Left ventricle myocardium inferior (tissue), 1 donor: ENCODE measurements around the gene EXOC4. TPM values are rescaled to one million over a fixed set of nuclear protein-coding genes. Genes with fewer than 3 reads are reported as not detected.
"Not testable (repeated sequence)": the region's sequence is repeated elsewhere in the genome, so short reads cannot be mapped to it uniquely, and the experiment has no call there.

Experiments
- DNase-seq: peaks from one replicate; pipeline ENCODE4 v3.0.0-alpha.2; 2020
- H3K27ac ChIP-seq: fragments of 200-600 bp; replicated peaks from 2 replicates; pipeline ENCODE4 v1.8.0; 2021
- H3K27me3 ChIP-seq: fragments of 200-600 bp; 2 replicates; pipeline ENCODE4 v1.8.0; 2021; ENCODE audit warnings: low read depth
- H3K36me3 ChIP-seq: fragments of 200-600 bp; 2 replicates; pipeline ENCODE4 v1.8.0; 2021
- H3K4me1 ChIP-seq: fragments of 200-600 bp; 2 replicates; pipeline ENCODE4 v1.8.0; 2021
- H3K4me3 ChIP-seq: fragments of 200-600 bp; 2 replicates; pipeline ENCODE4 v1.8.0; 2021; ENCODE audit warnings: mild to moderate bottlenecking, moderate library complexity
- H3K9me3 ChIP-seq: fragments of 200-600 bp; replicated peaks from 2 replicates; pipeline ENCODE4 v1.8.0; 2021
- CTCF ChIP-seq: fragments of 200-600 bp; IDR thresholded peaks from 2 replicates; pipeline ENCODE4 v1.8.0; 2021; ENCODE audit warnings: antibody characterized with exemption, mild to moderate bottlenecking, borderline replicate concordance
- intact Hi-C: fragments of 100-400 bp; cut with micrococcal nuclease; formaldehyde crosslinking; loops from one replicate; pipeline ENCODE4 v1.11.0; 2022
- total RNA-seq: library from RNA; stranded (reverse); fragmentation: NEBNext Ultra II Directional; extraction: Animal tissue kit (Norgen Biotek cat#: 25700); gene quantifications from one replicate; pipeline ENCODE4 v1.2.1, GENCODE V29; 2021
- donor health status: DM: no; HTN: yes; CAD: no; lungs with severe emphysema.

Gene EXOC4
- total RNA-seq, 1 donor from 2014 or later: 33.8 TPM

DNA sequence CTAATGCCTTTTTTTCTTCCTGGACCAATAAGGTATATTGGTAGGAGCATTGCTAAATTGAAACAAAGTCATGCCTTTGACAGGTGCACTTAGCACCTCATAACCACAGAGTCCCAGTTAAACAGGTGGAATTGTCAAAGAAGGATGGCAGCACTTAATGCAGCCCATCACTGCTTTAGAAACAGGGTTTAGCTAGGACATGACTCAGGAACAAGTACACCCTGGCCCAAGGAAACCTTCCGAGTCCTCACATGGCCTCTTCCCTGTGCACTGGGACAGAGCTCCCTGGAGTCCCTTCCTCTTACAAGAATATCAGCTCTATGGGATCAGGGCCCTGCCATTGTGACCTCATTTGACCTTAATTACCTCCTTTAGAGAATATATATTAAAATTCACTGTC lies 382.7 kb downstream of the EXOC4 start:
- peaks cover 13% of the 10 kb centered on the region for H3K9me3 ChIP-seq
- H3K4me3 ChIP-seq: no peak overlapping the region
- H3K4me1 ChIP-seq: no peaks in the 10 kb centered on the region
- DNase-seq: no peak
- no peak for TF ChIP-seq CTCF
- intact Hi-C loops: no loop called here
- peaks cover 9% of the 10 kb centered on the region for H3K36me3 ChIP-seq
- H3K27me3 ChIP-seq: no peaks in the 10 kb centered on the region
- no peak overlapping the region for H3K27ac ChIP-seq

DNA sequence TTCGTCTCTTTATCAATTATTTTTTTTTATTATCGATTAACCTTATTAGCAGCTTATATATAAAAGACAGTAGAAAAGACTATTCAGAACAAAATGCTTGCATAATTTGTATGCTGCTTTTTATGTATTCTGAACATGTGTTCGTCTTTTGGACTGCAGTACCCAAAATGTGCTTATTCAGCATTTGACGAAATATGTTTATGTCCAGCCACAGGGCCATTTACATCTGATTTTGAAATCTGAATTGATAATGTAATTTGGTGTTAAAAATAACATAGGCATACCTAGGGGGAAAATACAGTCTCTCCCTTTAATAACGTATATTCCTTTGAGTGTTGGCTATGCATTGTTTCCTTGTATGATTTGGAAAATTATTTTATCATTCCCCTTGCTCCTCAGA lies 386.0 kb downstream of the EXOC4 start:
- intact Hi-C loops: no loop called here
- no peak for TF ChIP-seq CTCF

GRCh38 chr7:133641436-133641835 lies 388.6 kb downstream of the EXOC4 start:
- intact Hi-C loops: no loop called here
- TF ChIP-seq CTCF: no peak
- peaks cover 16% of the 10 kb centered on the region for H3K9me3 ChIP-seq

More for the DNA sequence above, 386.0 kb downstream of the EXOC4 start:
- no peak overlapping the region for H3K4me3 ChIP-seq
- peaks cover 8% of the 10 kb centered on the region for H3K9me3 ChIP-seq
- H3K27me3 ChIP-seq: no peaks in the 10 kb centered on the region
- H3K4me1 ChIP-seq: no peaks in the 10 kb centered on the region
- H3K27ac ChIP-seq: no peak overlapping the region
- H3K36me3 ChIP-seq: no peaks in the 10 kb centered on the region
- no peak for DNase-seq

GRCh38 chr7:133642907-133643306 lies 390.0 kb downstream of the EXOC4 start:
- H3K9me3 ChIP-seq: peaks cover 16% of the 10 kb centered on the region
- no peak for TF ChIP-seq CTCF
- no peaks in the 10 kb centered on the region for H3K27me3 ChIP-seq
- no peak overlapping the region for H3K27ac ChIP-seq
- H3K4me3 ChIP-seq: no peak overlapping the region
- H3K4me1 ChIP-seq: no peaks in the 10 kb centered on the region
- no peak for DNase-seq
- H3K36me3 ChIP-seq: no peaks in the 10 kb centered on the region
- intact Hi-C loops: no loop called here

More at GRCh38 chr7:133641436-133641835, 388.6 kb downstream of the EXOC4 start:
- H3K36me3 ChIP-seq: no peaks in the 10 kb centered on the region
- H3K4me1 ChIP-seq: no peaks in the 10 kb centered on the region
- H3K27ac ChIP-seq: no peak overlapping the region
- no peaks in the 10 kb centered on the region for H3K27me3 ChIP-seq
- no peak overlapping the region for H3K4me3 ChIP-seq
- DNase-seq: no peak

- H3K4me3 ChIP-seq, intact Hi-C loops: not testable (repeated sequence)
Measured at GRCh38 chr7:133643652-133644051, 390.8 kb downstream of the EXOC4 start.

GRCh38 chr7:133645884-133646391 lies 393.1 kb downstream of the EXOC4 start:
- no peak for TF ChIP-seq CTCF
- no peak overlapping the region for H3K4me3 ChIP-seq
- H3K4me1 ChIP-seq: no peaks in the 10 kb centered on the region
- peaks cover 16% of the 10 kb centered on the region for H3K9me3 ChIP-seq
- intact Hi-C loops: no loop called here
- H3K27me3 ChIP-seq: no peaks in the 10 kb centered on the region
- DNase-seq: no peak
- no peaks in the 10 kb centered on the region for H3K36me3 ChIP-seq
- no peak overlapping the region for H3K27ac ChIP-seq

More at GRCh38 chr7:133643652-133644051, 390.8 kb downstream of the EXOC4 start:
- DNase-seq, H3K36me3 ChIP-seq, H3K27ac ChIP-seq, H3K27me3 ChIP-seq, H3K4me1 ChIP-seq: not testable (repeated sequence)
- H3K9me3 ChIP-seq: peaks cover 16% of the 10 kb centered on the region
